Spleen (tissue), 7 donors: ENCODE data around the gene MPO.

ENCODE experiments used
- POLR2AphosphoS5 ChIP-seq, 3 donors: sonication (generic); formaldehyde crosslinking; IDR thresholded peaks; one replicate each; pipeline ENCODE4 v1.5.1; 2017; ENCODE audit warnings: antibody characterized with exemption in 3 of 3
- TF ChIP-seq, protein P1 (sequence below), 11 experiments: fragments of 200-600 bp in 7 of 11; fragments of 450-650 bp in 4 of 11; sonication (generic) in 4 of 11; IDR thresholded peaks in 8 of 11; conservative IDR thresholded peaks in 3 of 11; 1 replicate in 7 of 11; 2 replicates in 4 of 11; pipeline versions ENCODE4 v1.4.0 to v1.8.0; 2016 to 2021; ENCODE audit warnings: antibody characterized with exemption in 11 of 11, inconsistent platforms in 4 of 11, mild to moderate bottlenecking in 1 of 11
- donor health status: DM: no; HTN: no; CAD: no; lungs with moderate emphysema.
- donor health status: DM: no; HTN: no; CAD: no.
- donor health status: DM: no; HTN: no; CAD: no.

DNA sequence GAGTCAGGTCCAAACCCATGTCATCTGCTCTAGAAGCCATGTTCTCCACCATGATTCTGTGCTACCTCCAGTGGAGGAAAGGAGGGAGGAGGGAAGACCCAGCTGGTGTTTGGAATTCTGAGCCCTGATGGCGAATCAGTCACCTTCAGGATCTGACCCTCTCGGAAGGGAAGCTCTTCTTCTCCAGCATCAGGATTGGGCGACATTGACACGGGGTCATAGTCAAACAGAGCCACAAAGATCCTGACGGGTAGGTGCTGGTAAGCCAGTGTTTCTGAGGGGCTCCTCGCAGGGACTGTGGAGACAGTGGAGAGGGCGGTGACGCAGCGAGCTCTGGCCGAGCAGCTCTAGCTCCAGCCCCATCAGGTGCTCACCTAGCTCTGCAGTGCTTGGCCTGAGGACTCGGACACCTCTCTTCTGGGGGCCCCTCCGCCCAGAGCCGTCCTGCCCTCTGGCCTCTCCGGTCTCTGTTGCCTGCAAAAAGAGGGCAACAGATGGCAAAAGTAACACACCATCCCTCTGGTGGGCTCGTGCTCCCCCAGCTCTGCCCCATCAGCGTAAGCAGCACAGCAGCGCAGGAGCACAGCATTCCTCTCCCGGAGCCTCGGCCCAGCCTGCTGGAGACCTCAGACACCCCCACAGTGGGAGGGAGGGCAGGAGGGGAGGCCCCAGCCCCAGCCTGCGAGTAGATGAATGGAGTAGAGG is 26.9 kb upstream of the MPO start:
- TF ChIP-seq, protein P1, sequence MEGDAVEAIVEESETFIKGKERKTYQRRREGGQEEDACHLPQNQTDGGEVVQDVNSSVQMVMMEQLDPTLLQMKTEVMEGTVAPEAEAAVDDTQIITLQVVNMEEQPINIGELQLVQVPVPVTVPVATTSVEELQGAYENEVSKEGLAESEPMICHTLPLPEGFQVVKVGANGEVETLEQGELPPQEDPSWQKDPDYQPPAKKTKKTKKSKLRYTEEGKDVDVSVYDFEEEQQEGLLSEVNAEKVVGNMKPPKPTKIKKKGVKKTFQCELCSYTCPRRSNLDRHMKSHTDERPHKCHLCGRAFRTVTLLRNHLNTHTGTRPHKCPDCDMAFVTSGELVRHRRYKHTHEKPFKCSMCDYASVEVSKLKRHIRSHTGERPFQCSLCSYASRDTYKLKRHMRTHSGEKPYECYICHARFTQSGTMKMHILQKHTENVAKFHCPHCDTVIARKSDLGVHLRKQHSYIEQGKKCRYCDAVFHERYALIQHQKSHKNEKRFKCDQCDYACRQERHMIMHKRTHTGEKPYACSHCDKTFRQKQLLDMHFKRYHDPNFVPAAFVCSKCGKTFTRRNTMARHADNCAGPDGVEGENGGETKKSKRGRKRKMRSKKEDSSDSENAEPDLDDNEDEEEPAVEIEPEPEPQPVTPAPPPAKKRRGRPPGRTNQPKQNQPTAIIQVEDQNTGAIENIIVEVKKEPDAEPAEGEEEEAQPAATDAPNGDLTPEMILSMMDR (IDR thresholded peaks at IDR 0.05 in 8 of 11, conservative IDR thresholded peaks at IDR 0.05 in 3 of 11): no peak
- no peak for TF ChIP-seq POLR2AphosphoS5 (IDR thresholded peaks at IDR 0.05)
